SHP77 treated with DMSO at 0.1 percent for 48 hours (cell line): ENCODE data around the gene EPHA8.

Source experiments
- DNase-seq: peaks from one replicate; lab custom pipeline; 2025; lab: John Stamatoyannopoulos, UW

The EPHA8 gene

DNA sequence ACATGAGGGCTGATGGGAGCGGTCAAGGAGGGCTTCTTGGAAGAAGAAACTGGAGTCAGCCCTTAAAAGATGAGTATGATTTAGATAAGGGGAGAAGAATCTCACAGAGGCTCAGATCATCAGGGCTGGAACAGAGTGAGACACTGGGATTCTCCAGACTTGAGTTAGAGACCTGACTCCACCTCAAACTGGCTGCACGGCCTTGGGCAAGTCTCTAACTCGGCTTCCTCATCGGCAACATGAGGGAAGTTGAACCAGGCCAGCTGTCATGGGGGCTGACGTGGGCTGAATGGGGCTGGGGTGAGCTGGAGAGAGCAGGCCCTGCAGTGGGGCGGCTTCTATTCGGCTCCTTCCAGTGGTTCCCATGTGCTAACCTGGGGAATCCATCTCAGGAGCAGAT is 82.6 kb downstream of the EPHA8 start:
- no peak for DNase-seq

- DNase-seq, result no peak
These were observed 83.1 kb downstream of the EPHA8 start for GRCh38 chr1:22646384-22646783.

- DNase-seq, result no peak
These were observed 86.9 kb downstream of the EPHA8 start for GRCh38 chr1:22650089-22650693.

DNA sequence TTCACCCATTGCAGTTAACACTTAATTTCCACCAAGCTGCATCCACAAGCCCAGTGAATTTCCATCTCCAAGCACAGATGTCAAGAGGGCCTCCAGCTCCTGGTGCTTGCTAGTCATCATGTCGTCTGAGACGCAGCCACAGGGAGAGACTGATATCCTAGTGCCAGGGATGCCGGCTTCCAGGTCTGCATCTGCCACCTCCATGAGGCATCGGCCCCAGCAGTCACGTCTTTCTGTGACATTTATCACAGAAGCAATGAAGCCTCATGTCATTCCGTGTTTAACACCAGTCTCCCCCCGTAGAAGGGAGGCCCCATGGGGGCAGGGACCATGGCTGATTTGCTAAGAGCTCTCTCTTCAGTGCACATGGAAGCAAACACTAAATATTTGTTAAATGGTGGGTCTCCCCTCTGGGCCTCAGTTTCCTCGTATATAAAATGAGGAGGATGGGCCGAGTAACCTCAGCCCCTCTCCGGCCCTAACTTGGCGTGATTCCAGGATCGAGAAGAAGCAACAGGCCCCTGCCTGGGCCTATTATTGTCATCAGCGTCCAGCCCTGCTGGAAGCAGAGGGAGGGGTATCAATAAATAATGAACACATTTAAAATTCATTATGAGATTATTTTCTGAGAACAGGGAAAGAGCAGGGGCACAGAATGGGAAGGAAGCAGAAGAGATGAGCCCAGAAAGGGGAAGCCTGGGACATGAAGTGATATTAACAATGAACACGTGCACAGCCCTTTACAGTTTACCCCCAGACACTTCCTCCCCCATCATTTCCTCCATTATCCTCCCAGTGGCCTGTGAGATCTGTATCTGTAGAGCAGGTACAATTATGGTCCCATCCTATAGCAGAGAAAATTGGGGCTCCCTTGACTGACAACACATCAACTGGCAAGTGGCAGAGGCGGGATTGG is 88.9 kb downstream of the EPHA8 start:
- DNase-seq, result no peak

- DNase-seq, result no peak
These were observed 89.6 kb downstream of the EPHA8 start, which contains the start of gene C1QB for GRCh38 chr1:22652881-22653316. Gene C1QB, plus strand, starts transcription at chr1:22653236. Its CDS starts 6,227 bp downstream, at chr1:22659463.
